GM19467 (cell line): ENCODE results near the gene BET1L.
A peak's percentile ranks its signal among the peaks of the same experiment; 100 is the strongest.

ENCODE experiments used
- ATAC-seq: cut with Tn5 transposase; IDR thresholded peaks from one replicate; pipeline ENCODE4 v1.9.1; 2021; ENCODE audit warnings: mild to moderate bottlenecking, moderate library complexity; ENCODE audit not compliant: unreplicated experiment

Gene BET1L

GRCh38 chr11:210803-211180 is 3.6 kb upstream of the BET1L start:
- ATAC-seq, result no peak

GRCh38 chr11:210122-210802 is 3.1 kb upstream of the BET1L start:
- no peak for ATAC-seq

GRCh38 chr11:209275-210121 is 2.3 kb upstream of the BET1L start:
- no peak for ATAC-seq

GRCh38 chr11:208917-209260 is 1.7 kb upstream of the BET1L start:
- no peak for ATAC-seq

- ATAC-seq, result peak; percentile 38
Observed at GRCh38 chr11:208181-208916, 1.1 kb upstream of the BET1L start.

GRCh38 chr11:207863-208180 is 623 bp upstream of the BET1L start:
- ATAC-seq, result no peak

- ATAC-seq, result peak; percentile 4
Observed at GRCh38 chr11:206526-207207, 532 bp downstream of the BET1L start.

- no peak for ATAC-seq
Observed at GRCh38 chr11:206002-206384, 1.2 kb downstream of the BET1L start.

GRCh38 chr11:205221-206001 is 1.8 kb downstream of the BET1L start:
- ATAC-seq, result no peak

GRCh38 chr11:204587-205109 is 2.6 kb downstream of the BET1L start:
- ATAC-seq, result no peak

- ATAC-seq, result no peak
Observed at GRCh38 chr11:203945-204586, 3.1 kb downstream of the BET1L start.

GRCh38 chr11:203056-203944 is 3.9 kb downstream of the BET1L start:
- no peak for ATAC-seq

GRCh38 chr11:202490-202889 is 4.7 kb downstream of the BET1L start:
- ATAC-seq, result no peak

- ATAC-seq, result no peak
Observed at GRCh38 chr11:201966-202365, 5.2 kb downstream of the BET1L start.

- no peak for ATAC-seq
Observed at GRCh38 chr11:200224-201003, 6.8 kb downstream of the BET1L start.

- ATAC-seq, result no peak
Observed at GRCh38 chr11:199782-200181, 7.4 kb downstream of the BET1L start.

GRCh38 chr11:199004-199581 is 8.1 kb downstream of the BET1L start:
- no peak for ATAC-seq
